IPS DF 6.9 (cell line): ENCODE results near the gene RASA3.
"Not testable (repeated sequence)": the region's sequence is repeated elsewhere in the genome, so short reads cannot be mapped to it uniquely, and the experiment has no call there.

Experiments
- DNase-seq: peaks from one replicate; pipeline ENCODE4 v3.0.0-alpha.2; 2013; ENCODE audit warnings: low read depth, low spot score
- H3K27ac ChIP-seq: one replicate; pipeline ENCODE4 v1.5.1; 2013; ENCODE audit warnings: low read length, control low read depth
- H3K27me3 ChIP-seq: 2 replicates; pipeline ENCODE4 v1.6.1; 2013; ENCODE audit warnings: mild to moderate bottlenecking, low read length; ENCODE audit not compliant: control insufficient read depth, insufficient read depth
- H3K36me3 ChIP-seq: 2 replicates; pipeline ENCODE4 v1.6.1; 2013; ENCODE audit warnings: low read length; ENCODE audit not compliant: control insufficient read depth, insufficient read depth
- H3K4me1 ChIP-seq: 2 replicates; pipeline ENCODE4 v1.6.1; 2013; ENCODE audit warnings: low read length; ENCODE audit not compliant: control insufficient read depth, insufficient read depth
- H3K4me3 ChIP-seq: 2 replicates; pipeline ENCODE4 v1.5.1; 2013; ENCODE audit warnings: mild to moderate bottlenecking, low read length
- H3K9me3 ChIP-seq: 2 replicates; pipeline ENCODE4 v1.6.1; 2013; ENCODE audit warnings: low read length, inconsistent platforms; ENCODE audit not compliant: control insufficient read depth, insufficient read depth
- WGBS: extraction: QIAGEN DNeasy Blood & Tissue Kit; methylation state at CpG from one replicate; pipeline ENCODE4 v1.1.7; 2013; ENCODE audit warnings: mixed read lengths, missing lambda C conversion rate; ENCODE audit not compliant: insufficient read length, insufficient coverage; 5-methylcytosine and 5-hydroxymethylcytosine counted together

The RASA3 gene

DNA sequence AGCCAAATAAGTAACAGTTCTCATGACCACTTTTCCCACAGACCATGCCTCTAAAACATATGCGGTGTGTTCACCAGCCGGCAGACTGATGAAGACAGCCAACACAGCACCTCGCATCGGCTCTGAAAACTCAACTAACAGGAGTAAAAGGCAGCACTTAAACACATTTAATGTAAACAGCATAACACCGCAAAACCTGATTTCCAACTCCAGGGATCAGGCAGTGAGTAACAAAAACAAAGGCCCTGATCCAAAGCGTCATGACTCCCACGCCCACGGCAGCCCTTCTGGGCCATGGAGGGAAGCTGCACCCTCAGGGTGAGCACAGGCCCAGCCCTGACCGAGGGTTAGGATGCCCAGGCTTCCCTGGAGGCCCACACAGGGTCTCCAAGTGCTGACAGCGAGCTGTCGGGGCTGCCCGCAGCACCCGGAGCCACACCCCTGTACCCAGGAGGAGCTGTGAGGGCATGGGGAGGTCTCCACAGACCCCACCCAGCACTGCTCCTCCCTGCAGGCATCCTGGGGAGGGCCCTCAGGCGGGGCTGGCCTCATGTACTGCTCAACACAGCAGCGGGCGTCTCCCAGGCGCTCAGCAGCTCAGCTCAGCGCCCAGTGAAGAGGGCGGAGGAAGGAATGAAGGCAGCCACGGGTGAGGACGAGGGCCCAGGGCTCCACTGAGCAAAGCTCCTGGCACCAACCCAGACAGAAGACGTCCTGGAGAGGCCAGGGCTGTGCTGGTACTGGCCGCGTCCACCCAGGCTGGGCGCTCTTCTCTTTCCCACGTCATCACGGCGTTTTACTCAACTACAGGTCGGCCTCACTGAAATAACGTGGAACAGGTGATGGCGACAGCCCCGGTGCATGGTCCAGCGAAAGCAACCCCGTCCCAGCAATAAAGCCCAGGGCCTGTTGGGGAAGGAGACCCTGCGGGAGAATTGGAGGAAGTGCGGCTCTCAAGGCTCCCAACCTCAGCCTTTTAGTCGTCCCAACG, 53.7 kb downstream of the RASA3 start:
- DNase-seq: no peak
- no CpG with 5 or more reads among the region's 38 CpGs for WGBS
- Histone ChIP-seq H3K9me3 (no peaks in the 10 kb centered on the region), H3K27me3 (no peaks in the 10 kb centered on the region), H3K4me1 (no peaks in the 10 kb centered on the region; the same call in 1 of the 2 replicates), H3K4me3 (no peak overlapping the region), H3K36me3 (no peaks in the 10 kb centered on the region; the same call in 1 of the 2 replicates), H3K27ac (no peak overlapping the region)

GRCh38 chr13:114077933-114078325, 54.5 kb downstream of the RASA3 start:
- no peak overlapping the region for H3K4me3 ChIP-seq
- H3K27me3 ChIP-seq: no peaks in the 10 kb centered on the region
- no peaks in the 10 kb centered on the region for H3K9me3 ChIP-seq
- H3K4me1 ChIP-seq: no peaks in the 10 kb centered on the region; the same call in 1 of the 2 replicates
- H3K27ac ChIP-seq: no peak overlapping the region
- no peak for DNase-seq
- no CpG with 5 or more reads among the region's 13 CpGs for WGBS
- H3K36me3 ChIP-seq: no peaks in the 10 kb centered on the region; the same call in 1 of the 2 replicates

- Histone ChIP-seq H3K27ac (no peak overlapping the region), H3K4me1 (no peaks in the 10 kb centered on the region; the same call in 1 of the 2 replicates), H3K9me3 (no peaks in the 10 kb centered on the region), H3K36me3 (no peaks in the 10 kb centered on the region; the same call in 1 of the 2 replicates), H3K4me3 (no peak overlapping the region), H3K27me3 (no peaks in the 10 kb centered on the region)
- no CpG with 5 or more reads among the region's 34 CpGs for WGBS
- no peak for DNase-seq
Observed at GRCh38 chr13:114077099-114077932, 55.1 kb downstream of the RASA3 start.

GRCh38 chr13:114076329-114077090, 55.9 kb downstream of the RASA3 start:
- Histone ChIP-seq H3K4me3 (no peak overlapping the region), H3K27ac (no peak overlapping the region), H3K27me3 (no peaks in the 10 kb centered on the region), H3K4me1 (no peaks in the 10 kb centered on the region; the same call in 1 of the 2 replicates), H3K36me3 (no peaks in the 10 kb centered on the region; the same call in 1 of the 2 replicates), H3K9me3 (no peaks in the 10 kb centered on the region)
- no peak for DNase-seq
- no CpG with 5 or more reads among the region's 35 CpGs for WGBS

DNA sequence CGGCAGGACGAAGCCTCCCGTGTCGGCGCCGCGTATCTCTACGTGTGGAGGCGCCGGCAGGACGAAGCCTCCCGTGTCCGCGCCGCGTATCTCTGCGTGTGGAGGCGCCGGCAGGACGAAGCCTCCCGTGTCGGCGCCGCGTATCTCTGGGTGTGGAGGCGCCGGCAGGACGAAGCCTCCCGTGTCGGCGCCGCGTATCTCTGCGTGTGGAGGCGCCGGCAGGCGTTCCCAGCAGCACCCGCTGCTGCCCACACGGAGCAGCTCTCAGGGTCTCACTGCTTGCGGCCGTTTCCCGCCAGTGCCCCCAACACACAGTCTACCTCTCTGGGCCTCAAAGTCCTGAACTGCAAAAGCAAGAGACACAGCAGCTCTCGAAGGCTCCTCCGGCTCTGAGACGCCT, 56.6 kb downstream of the RASA3 start:
- not testable (repeated sequence) for H3K36me3 ChIP-seq, H3K27ac ChIP-seq, H3K4me1 ChIP-seq, H3K4me3 ChIP-seq, H3K27me3 ChIP-seq, H3K9me3 ChIP-seq, DNase-seq
- WGBS: no CpG with 5 or more reads among the region's 45 CpGs

DNA sequence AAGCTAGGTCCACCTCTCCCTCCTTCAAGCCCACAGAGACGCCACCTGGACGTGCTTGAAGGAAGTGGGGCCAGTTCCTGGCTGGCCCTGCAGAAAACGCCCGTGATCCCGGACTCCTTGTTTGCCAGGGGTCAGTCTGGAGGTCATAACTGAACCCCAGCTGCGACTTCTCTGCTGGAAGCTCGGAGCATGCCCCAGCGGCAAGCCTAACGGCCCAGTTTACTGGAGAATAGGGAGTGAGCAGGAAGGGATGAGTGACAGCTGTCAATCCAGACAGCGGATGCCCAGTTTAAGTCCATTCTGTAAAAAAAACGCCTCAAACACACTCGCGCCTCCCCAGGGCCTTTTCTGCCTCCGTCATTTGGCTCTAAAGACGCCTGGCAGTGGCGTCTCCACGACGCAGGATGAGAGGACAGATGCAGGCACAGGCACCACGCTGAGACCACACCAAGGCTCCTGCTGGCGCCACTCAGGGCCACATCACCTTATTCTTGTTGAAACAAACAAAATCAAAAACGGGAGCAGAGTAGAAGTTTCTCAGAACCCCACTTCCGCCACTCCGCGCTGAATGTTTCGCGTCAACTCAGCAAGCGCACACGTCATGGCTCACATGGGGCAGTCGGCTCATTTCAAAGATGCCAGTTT, 57.6 kb downstream of the RASA3 start:
- Histone ChIP-seq H3K27me3 (no peaks in the 10 kb centered on the region), H3K9me3 (no peaks in the 10 kb centered on the region), H3K36me3 (no peaks in the 10 kb centered on the region; the same call in 1 of the 2 replicates), H3K4me3 (no peak overlapping the region), H3K4me1 (no peaks in the 10 kb centered on the region; the same call in 1 of the 2 replicates), H3K27ac (no peak overlapping the region)
- no CpG with 5 or more reads among the region's 29 CpGs for WGBS
- no peak for DNase-seq

DNA sequence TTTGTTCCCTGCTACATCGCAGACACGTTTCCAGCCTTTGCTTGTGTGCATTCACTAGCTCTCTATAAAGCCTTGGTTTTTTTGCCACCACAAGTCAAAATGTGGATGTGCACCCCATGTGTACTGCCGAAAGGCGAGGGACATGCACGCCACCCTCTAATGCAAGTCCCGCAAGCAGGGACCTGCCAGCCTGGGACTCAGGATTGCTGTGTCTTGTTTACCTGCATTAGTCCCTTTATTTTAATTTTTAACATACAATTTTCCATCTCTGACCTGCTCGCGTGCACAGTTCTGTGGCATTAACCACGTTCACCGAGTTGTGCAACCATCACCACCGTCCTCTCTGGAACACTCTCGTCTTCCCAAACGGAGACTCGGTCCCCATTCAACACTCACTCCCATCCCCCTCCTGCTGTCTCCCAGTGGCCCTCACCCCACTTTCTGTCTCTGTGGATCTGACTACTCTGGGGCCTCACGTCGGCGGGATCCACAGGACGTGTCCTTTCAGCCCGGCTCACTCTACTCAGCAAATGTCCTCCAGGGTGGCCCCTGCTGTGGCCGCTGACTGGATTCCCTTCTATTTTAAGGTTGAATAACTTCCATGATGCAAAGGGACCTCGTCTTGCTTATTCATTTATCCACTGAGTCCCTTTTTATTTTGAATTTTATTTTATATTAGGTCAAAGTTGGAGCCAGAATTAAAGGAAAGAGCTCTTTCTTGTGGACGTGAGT, 58.4 kb downstream of the RASA3 start:
- no peak overlapping the region for H3K4me3 ChIP-seq
- no peaks in the 10 kb centered on the region for H3K27me3 ChIP-seq
- H3K27ac ChIP-seq: no peak overlapping the region
- no peaks in the 10 kb centered on the region for H3K9me3 ChIP-seq
- H3K36me3 ChIP-seq: no peaks in the 10 kb centered on the region; the same call in 1 of the 2 replicates
- no peak for DNase-seq
- WGBS: no CpG with 5 or more reads among the region's 22 CpGs
- H3K4me1 ChIP-seq: no peaks in the 10 kb centered on the region; the same call in 1 of the 2 replicates

- Histone ChIP-seq H3K4me1 (no peaks in the 10 kb centered on the region; the same call in 1 of the 2 replicates), H3K4me3 (no peak overlapping the region), H3K27ac (no peak overlapping the region), H3K27me3 (no peaks in the 10 kb centered on the region), H3K36me3 (no peaks in the 10 kb centered on the region), H3K9me3 (no peaks in the 10 kb centered on the region)
- WGBS: no CpG with 5 or more reads among the region's 10 CpGs
- DNase-seq: no peak
Observed at GRCh38 chr13:114072421-114072820, 60.0 kb downstream of the RASA3 start.

GRCh38 chr13:114071991-114072390, 60.4 kb downstream of the RASA3 start:
- H3K36me3 ChIP-seq: no peaks in the 10 kb centered on the region
- no peak overlapping the region for H3K4me3 ChIP-seq
- H3K4me1 ChIP-seq: no peaks in the 10 kb centered on the region; the same call in 1 of the 2 replicates
- DNase-seq: no peak
- no peaks in the 10 kb centered on the region for H3K27me3 ChIP-seq
- no peaks in the 10 kb centered on the region for H3K9me3 ChIP-seq
- H3K27ac ChIP-seq: no peak overlapping the region
- WGBS: no CpG with 5 or more reads among the region's 14 CpGs
